DOHH2 (cell line): ENCODE measurements around the gene SPDYE2.
"Not testable (repeated sequence)": the region's sequence is repeated elsewhere in the genome, so short reads cannot be mapped to it uniquely, and the experiment has no call there.

Experiments
- CTCF ChIP-seq: fragments of 200-600 bp; sonication (generic); IDR thresholded peaks from one replicate; pipeline ENCODE4 v1.5.1; 2014; ENCODE audit warnings: antibody characterized with exemption, mild to moderate bottlenecking, low read depth, low read length; ENCODE audit not compliant: poor library complexity, severe bottlenecking
- EZH2phosphoT487 ChIP-seq: fragments of 200-600 bp; sonication (generic); IDR thresholded peaks from 2 replicates; pipeline ENCODE4 v1.6.1; 2017; ENCODE audit warnings: borderline replicate concordance, mild to moderate bottlenecking, antibody characterized with exemption, low read length, moderate library complexity, mixed read lengths

- TF ChIP-seq CTCF, EZH2phosphoT487: not testable (repeated sequence)
These were observed 60.8 kb downstream of the SPDYE2 start for GRCh38 chr7:102611675-102612325.
